GM13977 (cell line): ENCODE data around the gene LEO1.

Experiments
- DNase-seq: peaks from one replicate; pipeline ENCODE4 v3.0.0; 2012; ENCODE audit warnings: low spot score
- CTCF ChIP-seq: IDR thresholded peaks from 2 replicates; pipeline ENCODE4 v1.5.1; 2012; ENCODE audit warnings: mild to moderate bottlenecking, control low read depth; ENCODE audit not compliant: insufficient read depth; ENCODE audit errors: extremely low read depth, missing control alignments
- in situ Hi-C: fragments of 300-500 bp; cut with MboI; formaldehyde crosslinking; loops from one replicate; pipeline ENCODE4 v1.12.0; 2022; ENCODE audit warnings: low sequenced_read_pairs, low pct_unique_long_range_greater_than_20kb, mixed read lengths, inconsistent platforms; ENCODE audit not compliant: unreplicated experiment

The LEO1 gene

GRCh38 chr15:51965691-51966090, 5.9 kb downstream of the LEO1 start:
- in situ Hi-C loops: no loop called here
- TF ChIP-seq CTCF: no peak
- no peak for DNase-seq

GRCh38 chr15:51955504-51955903, 16.1 kb downstream of the LEO1 start:
- DNase-seq: no peak
- in situ Hi-C loops: no loop called here
- TF ChIP-seq CTCF: no peak

- no peak for TF ChIP-seq CTCF
- DNase-seq: no peak
- in situ Hi-C loops: no loop called here
Measured at GRCh38 chr15:51952805-51953204, 18.8 kb downstream of the LEO1 start.

- in situ Hi-C loops: no loop called here
- TF ChIP-seq CTCF: no peak
- no peak for DNase-seq
Measured at GRCh38 chr15:51947124-51947523, 24.5 kb downstream of the LEO1 start.

- in situ Hi-C loops: no loop called here
- no peak for TF ChIP-seq CTCF
- no peak for DNase-seq
Measured at GRCh38 chr15:51939216-51939615, 32.4 kb downstream of the LEO1 start.

- in situ Hi-C loops: no loop called here
- no peak for DNase-seq
- TF ChIP-seq CTCF: no peak
Measured at GRCh38 chr15:51938286-51938685, 33.3 kb downstream of the LEO1 start.

GRCh38 chr15:51936105-51936478, 35.5 kb downstream of the LEO1 start:
- in situ Hi-C loops: no loop called here
- DNase-seq: no peak
- no peak for TF ChIP-seq CTCF
